Upper lobe of left lung (tissue), 6 donors: ENCODE data around the gene ATOSA. TPM values are rescaled to one million over a fixed set of nuclear protein-coding genes. Genes with fewer than 3 reads are reported as not detected.

ENCODE experiments used
- ATAC-seq, 2 donors: fragments of 200-7000 bp; cut with Tn5 transposase; one replicate each; pipeline ENCODE4 v1.9.1; 2022; ENCODE audit warnings: mild to moderate bottlenecking in 2 of 2, moderate library complexity in 2 of 2; ENCODE audit not compliant: low FRiP score in 2 of 2
- DNase-seq, 2 donors: peaks; one replicate each; pipeline ENCODE4 v3.0.0-alpha.2; 2019 to 2020
- H3K27ac ChIP-seq, 4 donors: fragments of 200-600 bp; sonication (generic); one replicate each; pipeline ENCODE4 v1.5.1; 2016 to 2019
- H3K27me3 ChIP-seq, 4 donors: fragments of 200-600 bp; sonication (generic); one replicate each; pipeline ENCODE4 v1.5.1; 2017 to 2019
- H3K36me3 ChIP-seq, 4 donors: fragments of 200-600 bp; sonication (generic); one replicate each; pipeline ENCODE4 v1.5.1; 2016 to 2019
- H3K4me1 ChIP-seq, 4 donors: fragments of 200-600 bp; sonication (generic); one replicate each; pipeline ENCODE4 v1.5.1; 2018 to 2019
- H3K4me3 ChIP-seq, 4 donors: fragments of 200-600 bp; sonication (generic); one replicate each; pipeline ENCODE4 v1.5.1; 2017 to 2019; ENCODE audit warnings: mild to moderate bottlenecking in 2 of 4, moderate library complexity in 1 of 4
- H3K9me3 ChIP-seq, 4 donors: fragments of 200-600 bp; sonication (generic); one replicate each; pipeline ENCODE4 v1.5.1; 2018 to 2019
- EP300 ChIP-seq, 4 donors: sonication (generic); formaldehyde crosslinking; IDR thresholded peaks; one replicate each; pipeline ENCODE4 v1.5.1; 2017; ENCODE audit warnings: antibody characterized with exemption in 4 of 4, control low read depth in 2 of 4
- POLR2A ChIP-seq, 4 donors: fragments of 450-650 bp; IDR thresholded peaks; one replicate each; pipeline ENCODE4 v1.5.1; 2016 to 2017; ENCODE audit warnings: antibody characterized with exemption in 4 of 4, mild to moderate bottlenecking in 2 of 4
- POLR2AphosphoS5 ChIP-seq, 2 donors: sonication (generic); formaldehyde crosslinking; IDR thresholded peaks; one replicate each; pipeline ENCODE4 v1.5.1; 2017; ENCODE audit warnings: antibody characterized with exemption in 2 of 2
- WGBS, 2 donors: methylation state at CpG; one replicate each; pipeline ENCODE4 v1.1.5; 2017 to 2018; 5-methylcytosine and 5-hydroxymethylcytosine counted together
- total RNA-seq, 6 donors: library from RNA; depleted of rRNA in 4 of 6; stranded (reverse); fragments of >200 nt in 4 of 6; gene quantifications; one replicate each; pipeline versions ENCODE4 v1.1.0 to v1.2.1, GENCODE V29; 2016 to 2021
- TF ChIP-seq, protein P1 (sequence below), 6 experiments: fragments of 450-650 bp in 4 of 6; fragments of 200-600 bp in 2 of 6; sonication (generic) in 2 of 6; IDR thresholded peaks; one replicate each; pipeline ENCODE4 v1.5.1; 2016 to 2019; ENCODE audit warnings: antibody characterized with exemption in 6 of 6
- donor health status: DM: no; HTN: no; CAD: no; lungs with moderate emphysema.
- donor health status: DM: no; HTN: yes; CAD: no; lungs with severe emphysema.

ATOSA gene
- total RNA-seq, 6 donors from 2014 or later, result 30.8 to 115 (median 45.4) TPM

DNA sequence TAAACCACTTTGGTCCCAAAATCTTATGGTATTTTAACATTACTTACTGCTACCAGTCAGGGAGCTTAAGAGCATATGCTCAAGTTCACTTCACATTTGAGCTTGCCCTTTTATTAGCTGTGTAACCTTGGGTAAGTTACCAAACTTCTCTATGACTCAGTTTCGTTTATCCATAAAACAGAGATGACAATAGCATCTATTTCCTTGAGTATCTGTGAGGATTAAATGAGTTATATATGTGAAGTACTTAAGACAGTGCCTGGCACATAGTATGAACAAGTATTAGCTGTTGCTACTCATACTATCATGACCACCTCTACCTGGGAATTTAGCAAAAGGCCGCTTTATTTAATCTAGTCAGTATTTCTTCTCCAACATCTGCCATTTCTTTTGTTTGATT lies 5.9 kb downstream of the ATOSA start:
- peaks cover 27 to 42% (median 35%) of the 10 kb centered on the region in 4 donors for H3K4me1 ChIP-seq
- peaks cover 18 to 60% (median 28%) of the 10 kb centered on the region in 4 donors for H3K36me3 ChIP-seq

GRCh38 chr15:52672661-52673060 lies 6.5 kb downstream of the ATOSA start:
- H3K36me3 ChIP-seq, result peaks cover 24 to 66% (median 32%) of the 10 kb centered on the region in 4 donors

More for the DNA sequence above, 5.9 kb downstream of the ATOSA start:
- TF ChIP-seq POLR2A (IDR thresholded peaks at IDR 0.05) (no peak), EP300 (IDR thresholded peaks at IDR 0.05) (no peak), POLR2AphosphoS5 (IDR thresholded peaks at IDR 0.05) (no peak)
- TF ChIP-seq, protein P1, sequence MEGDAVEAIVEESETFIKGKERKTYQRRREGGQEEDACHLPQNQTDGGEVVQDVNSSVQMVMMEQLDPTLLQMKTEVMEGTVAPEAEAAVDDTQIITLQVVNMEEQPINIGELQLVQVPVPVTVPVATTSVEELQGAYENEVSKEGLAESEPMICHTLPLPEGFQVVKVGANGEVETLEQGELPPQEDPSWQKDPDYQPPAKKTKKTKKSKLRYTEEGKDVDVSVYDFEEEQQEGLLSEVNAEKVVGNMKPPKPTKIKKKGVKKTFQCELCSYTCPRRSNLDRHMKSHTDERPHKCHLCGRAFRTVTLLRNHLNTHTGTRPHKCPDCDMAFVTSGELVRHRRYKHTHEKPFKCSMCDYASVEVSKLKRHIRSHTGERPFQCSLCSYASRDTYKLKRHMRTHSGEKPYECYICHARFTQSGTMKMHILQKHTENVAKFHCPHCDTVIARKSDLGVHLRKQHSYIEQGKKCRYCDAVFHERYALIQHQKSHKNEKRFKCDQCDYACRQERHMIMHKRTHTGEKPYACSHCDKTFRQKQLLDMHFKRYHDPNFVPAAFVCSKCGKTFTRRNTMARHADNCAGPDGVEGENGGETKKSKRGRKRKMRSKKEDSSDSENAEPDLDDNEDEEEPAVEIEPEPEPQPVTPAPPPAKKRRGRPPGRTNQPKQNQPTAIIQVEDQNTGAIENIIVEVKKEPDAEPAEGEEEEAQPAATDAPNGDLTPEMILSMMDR (IDR thresholded peaks at IDR 0.05), result no peak
- 66 to 76% methylated on average over 2 of the region's 2 CpGs for WGBS, 2 donors
- Histone ChIP-seq H3K9me3 (no peaks in the 10 kb centered on the region), H3K27ac (no peak overlapping the region), H3K4me3 (no peak overlapping the region), H3K27me3 (no peaks in the 10 kb centered on the region)
- DNase-seq (no peak), ATAC-seq (no peak)

GRCh38 chr15:52670087-52670486 lies 9.1 kb downstream of the ATOSA start:
- TF ChIP-seq POLR2A (IDR thresholded peaks at IDR 0.05), result no peak
- TF ChIP-seq, protein P1 (IDR thresholded peaks at IDR 0.05), result no peak
- TF ChIP-seq EP300 (IDR thresholded peaks at IDR 0.05), result no peak
- no peak for TF ChIP-seq POLR2AphosphoS5 (IDR thresholded peaks at IDR 0.05)
- H3K4me1 ChIP-seq, result peaks cover 8 to 18% (median 10%) of the 10 kb centered on the region in 4 donors
- H3K27me3 ChIP-seq, result no peaks in the 10 kb centered on the region
- no peaks in the 10 kb centered on the region for H3K9me3 ChIP-seq
- 78 to 82% methylated on average over 5 of the region's 5 CpGs for WGBS, 2 donors
- ATAC-seq (no peak), DNase-seq (no peak)
- H3K27ac ChIP-seq, result no peak overlapping the region
- peaks cover 26 to 85% (median 38%) of the 10 kb centered on the region in 4 donors for H3K36me3 ChIP-seq
- H3K4me3 ChIP-seq, result no peak overlapping the region

More at GRCh38 chr15:52672661-52673060, 6.5 kb downstream of the ATOSA start:
- H3K27me3 ChIP-seq, result no peaks in the 10 kb centered on the region
- no peak overlapping the region for H3K4me3 ChIP-seq
- H3K27ac ChIP-seq, result no peak overlapping the region
- DNase-seq (no peak), ATAC-seq (no peak)
- no peaks in the 10 kb centered on the region for H3K9me3 ChIP-seq
- H3K4me1 ChIP-seq, result peaks cover 27 to 42% (median 32%) of the 10 kb centered on the region in 4 donors
- 94 to 97% methylated on average over 1 of the region's 1 CpG for WGBS, 2 donors
- TF ChIP-seq POLR2A (IDR thresholded peaks at IDR 0.05), result no peak
- TF ChIP-seq EP300 (IDR thresholded peaks at IDR 0.05), result no peak
- no peak for TF ChIP-seq POLR2AphosphoS5 (IDR thresholded peaks at IDR 0.05)
- TF ChIP-seq, protein P1 (IDR thresholded peaks at IDR 0.05), result no peak

- peaks cover 27 to 91% (median 51%) of the 10 kb centered on the region in 4 donors for H3K36me3 ChIP-seq
- DNase-seq, result no peak
- no peaks in the 10 kb centered on the region for H3K27me3 ChIP-seq
- ATAC-seq, result peak in 1 of 2 donors; percentile 26
- no peak overlapping the region for H3K4me3 ChIP-seq
- no peaks in the 10 kb centered on the region for H3K9me3 ChIP-seq
- H3K27ac ChIP-seq, result no peak overlapping the region
- TF ChIP-seq EP300 (IDR thresholded peaks at IDR 0.05), result no peak
- no peak for TF ChIP-seq POLR2A (IDR thresholded peaks at IDR 0.05)
- TF ChIP-seq, protein P1 (IDR thresholded peaks at IDR 0.05), result no peak
- TF ChIP-seq POLR2AphosphoS5 (IDR thresholded peaks at IDR 0.05), result no peak
- WGBS, 2 donors, result 84 to 87% methylated on average over 4 of the region's 4 CpGs
- H3K4me1 ChIP-seq, result peaks cover 0 to 5% (median 0%) of the 10 kb centered on the region in 4 donors
Measured at GRCh38 chr15:52668133-52668532, 11.1 kb downstream of the ATOSA start.

DNA sequence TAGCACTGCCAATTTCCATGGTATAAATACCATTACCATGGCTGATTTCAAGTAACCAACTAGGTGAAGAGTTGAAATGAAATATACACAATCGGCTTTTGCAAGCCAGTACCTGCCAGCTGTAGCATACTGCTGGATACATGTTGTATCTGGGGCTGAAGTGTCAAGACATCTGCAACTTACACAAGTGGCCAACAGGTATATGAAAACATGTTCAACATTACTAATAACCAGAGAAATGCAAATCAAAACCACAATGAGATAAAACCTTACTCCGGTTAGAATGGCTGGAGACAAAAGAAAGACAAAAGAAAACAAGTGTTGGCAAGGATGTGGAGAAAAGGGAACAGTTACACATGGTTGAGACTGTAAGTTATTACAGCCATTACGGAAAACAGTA lies 11.6 kb downstream of the ATOSA start:
- DNase-seq (no peak), ATAC-seq (no peak)
- H3K36me3 ChIP-seq, result peaks cover 27 to 91% (median 50%) of the 10 kb centered on the region in 4 donors
- WGBS, 2 donors, result 92 to 97% methylated on average over 3 of the region's 3 CpGs
- no peak overlapping the region for H3K27ac ChIP-seq
- TF ChIP-seq, protein P1 (IDR thresholded peaks at IDR 0.05), result no peak
- no peak for TF ChIP-seq POLR2A (IDR thresholded peaks at IDR 0.05)
- no peak for TF ChIP-seq POLR2AphosphoS5 (IDR thresholded peaks at IDR 0.05)
- TF ChIP-seq EP300 (IDR thresholded peaks at IDR 0.05), result no peak
- no peak overlapping the region for H3K4me3 ChIP-seq
- no peaks in the 10 kb centered on the region for H3K9me3 ChIP-seq
- no peaks in the 10 kb centered on the region for H3K4me1 ChIP-seq
- H3K27me3 ChIP-seq, result no peaks in the 10 kb centered on the region
